Gastroesophageal sphincter (tissue), 3 donors: ENCODE data around the gene ADGRG6.

Experiments used
- EP300 ChIP-seq: sonication (generic); formaldehyde crosslinking; IDR thresholded peaks from one replicate; pipeline ENCODE4 v1.6.1; 2017; ENCODE audit warnings: antibody characterized with exemption, mild to moderate bottlenecking
- POLR2A ChIP-seq, 2 donors: fragments of 450-650 bp; IDR thresholded peaks; one replicate each; pipeline ENCODE4 v1.6.1; 2017; ENCODE audit warnings: antibody characterized with exemption in 2 of 2, mild to moderate bottlenecking in 2 of 2, moderate library complexity in 1 of 2
- TF ChIP-seq, protein P1 (sequence below), 4 experiments: fragments of 200-600 bp in 2 of 4; fragments of 450-650 bp in 2 of 4; sonication (generic) in 1 of 4; IDR thresholded peaks; one replicate each; pipeline ENCODE4 v1.5.1; 2017 to 2019; ENCODE audit warnings: antibody characterized with exemption in 4 of 4, mild to moderate bottlenecking in 2 of 4, moderate library complexity in 2 of 4

- TF ChIP-seq, protein P1, sequence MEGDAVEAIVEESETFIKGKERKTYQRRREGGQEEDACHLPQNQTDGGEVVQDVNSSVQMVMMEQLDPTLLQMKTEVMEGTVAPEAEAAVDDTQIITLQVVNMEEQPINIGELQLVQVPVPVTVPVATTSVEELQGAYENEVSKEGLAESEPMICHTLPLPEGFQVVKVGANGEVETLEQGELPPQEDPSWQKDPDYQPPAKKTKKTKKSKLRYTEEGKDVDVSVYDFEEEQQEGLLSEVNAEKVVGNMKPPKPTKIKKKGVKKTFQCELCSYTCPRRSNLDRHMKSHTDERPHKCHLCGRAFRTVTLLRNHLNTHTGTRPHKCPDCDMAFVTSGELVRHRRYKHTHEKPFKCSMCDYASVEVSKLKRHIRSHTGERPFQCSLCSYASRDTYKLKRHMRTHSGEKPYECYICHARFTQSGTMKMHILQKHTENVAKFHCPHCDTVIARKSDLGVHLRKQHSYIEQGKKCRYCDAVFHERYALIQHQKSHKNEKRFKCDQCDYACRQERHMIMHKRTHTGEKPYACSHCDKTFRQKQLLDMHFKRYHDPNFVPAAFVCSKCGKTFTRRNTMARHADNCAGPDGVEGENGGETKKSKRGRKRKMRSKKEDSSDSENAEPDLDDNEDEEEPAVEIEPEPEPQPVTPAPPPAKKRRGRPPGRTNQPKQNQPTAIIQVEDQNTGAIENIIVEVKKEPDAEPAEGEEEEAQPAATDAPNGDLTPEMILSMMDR (IDR thresholded peaks at IDR 0.05) = no peak
- TF ChIP-seq POLR2A (IDR thresholded peaks at IDR 0.05) (no peak), EP300 (no peak)
These were observed 8.7 kb upstream of the ADGRG6 start for GRCh38 chr6:142293121-142293520.
